K562 (cell line): ENCODE data around the gene DCHS2. TPM values are rescaled to one million over a fixed set of nuclear protein-coding genes. Genes with fewer than 3 reads are reported as not detected.

Experiments used
- CEBPG ChIP-seq, 3 experiments: fragments of 200-800 bp in 1 of 3; sonication (Bioruptor generic) in 1 of 3; sonication (generic) in 1 of 3; formaldehyde crosslinking in 1 of 3; IDR thresholded peaks in 2 of 3; conservative IDR thresholded peaks in 1 of 3; 2 replicates each; pipeline versions ENCODE4 v1.6.1 to v1.8.0; 2016 to 2022; ENCODE audit warnings: missing compliant biosample characterization in 2 of 3, missing genetic modification characterization in 2 of 3, mild to moderate bottlenecking in 1 of 3, missing genetic modification reagents in 1 of 3
- ELF2 ChIP-seq: fragments of 250-450 bp; sonication (Bioruptor Pico); IDR thresholded peaks from 2 replicates; pipeline ENCODE4 v1.5.0; 2021; ENCODE audit warnings: mild to moderate bottlenecking
- ETV1 ChIP-seq: fragments of 450-650 bp; conservative IDR thresholded peaks from 2 replicates; pipeline ENCODE4 v1.6.1; 2016; ENCODE audit warnings: missing genetic modification characterization, control low read depth, low read depth, missing compliant biosample characterization
- HNRNPL ChIP-seq: fragments of 200-400 bp; formaldehyde crosslinking; IDR thresholded peaks from 2 replicates; pipeline ENCODE4 v1.6.1; 2017; ENCODE audit warnings: low read depth, mild to moderate bottlenecking, low read length
- MEIS2 ChIP-seq: fragments of 450-650 bp; IDR thresholded peaks from 2 replicates; pipeline ENCODE4 v1.6.1; 2014; ENCODE audit warnings: mild to moderate bottlenecking; ENCODE audit not compliant: partially characterized antibody
- MNT ChIP-seq, 2 experiments: fragments of 450-650 bp; conservative IDR thresholded peaks; 2 replicates each; pipeline ENCODE4 v1.6.1; 2017; ENCODE audit warnings: mild to moderate bottlenecking in 2 of 2, moderate library complexity in 2 of 2
- MYC ChIP-seq, 2 experiments: fragments of 250-450 bp in 1 of 2; sonication (Bioruptor Pico) in 1 of 2; IDR thresholded peaks; 2 replicates each; pipeline versions ENCODE4 v1.5.1 to v1.6.1; 2012 to 2021; ENCODE audit warnings: low read depth in 2 of 2, borderline replicate concordance in 1 of 2, improper control_type of control experiment in 1 of 2, low read length in 1 of 2, mild to moderate bottlenecking in 1 of 2, moderate library complexity in 1 of 2
- NFIC ChIP-seq: fragments of 450-650 bp; IDR thresholded peaks from 2 replicates; pipeline ENCODE4 v1.6.1; 2017; ENCODE audit warnings: mild to moderate bottlenecking, inconsistent platforms
- NR2C2 ChIP-seq, 2 experiments: fragments of 200-800 bp in 1 of 2; sonication (Bioruptor generic) in 1 of 2; sonication (generic) in 1 of 2; formaldehyde crosslinking in 1 of 2; IDR thresholded peaks; 2 replicates each; pipeline versions ENCODE4 v1.6.1 to v1.8.0; 2016 to 2022; ENCODE audit warnings: mild to moderate bottlenecking in 1 of 2, missing compliant biosample characterization in 1 of 2, missing genetic modification characterization in 1 of 2, missing genetic modification reagents in 1 of 2
- POLR2H ChIP-seq: IDR thresholded peaks from 2 replicates; pipeline ENCODE4 v1.6.1; 2016; ENCODE audit warnings: missing genetic modification characterization, low read depth, mild to moderate bottlenecking, control low read depth, missing compliant biosample characterization, moderate library complexity
- POLR3A ChIP-seq: IDR thresholded peaks from 2 replicates; pipeline ENCODE4 v1.6.1; 2011; ENCODE audit warnings: borderline replicate concordance, mild to moderate bottlenecking, moderate library complexity; ENCODE audit not compliant: insufficient read length, insufficient read depth; ENCODE audit errors: extremely low read depth
- PREB ChIP-seq: sonication (generic); formaldehyde crosslinking; IDR thresholded peaks from 2 replicates; pipeline ENCODE4 v1.8.1; 2023; ENCODE audit warnings: mild to moderate bottlenecking, missing genetic modification reagents
- ZHX1 ChIP-seq: fragments of 150-350 bp; conservative IDR thresholded peaks from 2 replicates; pipeline ENCODE4 v1.6.1; 2014; ENCODE audit warnings: low read length
- ZNF140 ChIP-seq: fragments of 250-450 bp; sonication (Bioruptor Pico); IDR thresholded peaks from 2 replicates; pipeline ENCODE4 v1.8.0; 2021; ENCODE audit warnings: moderate library complexity, mild to moderate bottlenecking, inconsistent platforms
- ZNF589 ChIP-seq: fragments of 200-800 bp; sonication (Bioruptor generic); IDR thresholded peaks from 2 replicates; pipeline ENCODE4 v1.6.1; 2016; ENCODE audit warnings: low read depth, missing genetic modification characterization, missing compliant biosample characterization
- ZNF766 ChIP-seq: fragments of 200-800 bp; sonication (Bioruptor generic); conservative IDR thresholded peaks from 2 replicates; pipeline ENCODE4 v1.6.1; 2016; ENCODE audit warnings: missing genetic modification characterization, missing compliant biosample characterization
- polyA plus RNA-seq, 8 experiments: library from polyadenylated mRNA; depleted of rRNA in 4 of 8; stranded (reverse) in 5 of 8; unstranded in 3 of 8; fragments of >200 nt; fragmentation: Nextera tagmentation in 2 of 8; fragmentation: Illumina TruSeq in 1 of 8; extraction: Ambion mirVana in 2 of 8; extraction: Trizol in 1 of 8; gene quantifications; 2 replicates each; pipeline versions ENCODE4 v1.2.1 to v1.2.3, GENCODE V29; 2011 to 2014; ENCODE audit warnings: inconsistent platforms in 1 of 8, missing spikeins in 1 of 8
- total RNA-seq, 7 experiments: library from RNA; depleted of rRNA in 6 of 7; stranded (reverse); fragments of >200 nt in 6 of 7; fragmentation: Illumina TruSeq in 2 of 7; extraction: Trizol in 2 of 7; gene quantifications; 2 replicates each; pipeline versions ENCODE4 v1.2.1 to v1.2.3, GENCODE V29; 2011 to 2021; ENCODE audit warnings: low replicate concordance in 1 of 7
- TF ChIP-seq, protein P1 (sequence below): fragments of 250-450 bp; sonication (Bioruptor Pico); IDR thresholded peaks from 2 replicates; pipeline ENCODE4 v1.8.0; 2021; ENCODE audit warnings: mild to moderate bottlenecking, moderate library complexity
- TF ChIP-seq, protein P2 (sequence below): sonication (generic); IDR thresholded peaks from 2 replicates; pipeline ENCODE4 v1.6.1; 2016

The DCHS2 gene
- total and polyA plus RNA-seq, 9 of the 15 experiments (the other 6 are each of a cell fraction or from before 2014, with no cell fraction given) = 0.49 to 7.1 (median 5.3) TPM

GRCh38 chr4:154464654-154465053 lies 26.9 kb downstream of the DCHS2 start (continued):
- no peak for TF ChIP-seq MNT (conservative IDR thresholded peaks at IDR 0.05)
- TF ChIP-seq ETV1 (tag) = peak; percentile 56
- no peak for TF ChIP-seq ZNF140 (CRISPR knock-in tag)
- no peak; the same call in 1 of the 2 replicates for TF ChIP-seq CEBPG (CRISPR knock-in tag; IDR thresholded peaks at IDR 0.05)
- peak; percentile 47 to 48 for TF ChIP-seq CEBPG (tag; conservative IDR thresholded peaks at IDR 0.05 in 1 of 2, IDR thresholded peaks at IDR 0.05 in 1 of 2)
- no peak for TF ChIP-seq PREB (CRISPR knock-in tag)
- no peak for TF ChIP-seq POLR3A
- TF ChIP-seq NFIC = 0 out of 2 replicates have a peak, but pooled peaks have one; percentile 23
- peak; percentile 34 for TF ChIP-seq MEIS2
- TF ChIP-seq, protein P1, sequence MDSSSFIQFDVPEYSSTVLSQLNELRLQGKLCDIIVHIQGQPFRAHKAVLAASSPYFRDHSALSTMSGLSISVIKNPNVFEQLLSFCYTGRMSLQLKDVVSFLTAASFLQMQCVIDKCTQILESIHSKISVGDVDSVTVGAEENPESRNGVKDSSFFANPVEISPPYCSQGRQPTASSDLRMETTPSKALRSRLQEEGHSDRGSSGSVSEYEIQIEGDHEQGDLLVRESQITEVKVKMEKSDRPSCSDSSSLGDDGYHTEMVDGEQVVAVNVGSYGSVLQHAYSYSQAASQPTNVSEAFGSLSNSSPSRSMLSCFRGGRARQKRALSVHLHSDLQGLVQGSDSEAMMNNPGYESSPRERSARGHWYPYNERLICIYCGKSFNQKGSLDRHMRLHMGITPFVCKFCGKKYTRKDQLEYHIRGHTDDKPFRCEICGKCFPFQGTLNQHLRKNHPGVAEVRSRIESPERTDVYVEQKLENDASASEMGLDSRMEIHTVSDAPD (CRISPR knock-in tag) = no peak
- 0 out of 2 replicates have a peak, but pooled peaks have one; percentile 16 for TF ChIP-seq ZNF766 (CRISPR knock-in tag)
- TF ChIP-seq ZHX1 = no peak
- 0 out of 2 replicates have a peak, but pooled peaks have one; percentile 9 for TF ChIP-seq ELF2 (CRISPR knock-in tag)
- no peak for TF ChIP-seq HNRNPL
- TF ChIP-seq, protein P2, sequence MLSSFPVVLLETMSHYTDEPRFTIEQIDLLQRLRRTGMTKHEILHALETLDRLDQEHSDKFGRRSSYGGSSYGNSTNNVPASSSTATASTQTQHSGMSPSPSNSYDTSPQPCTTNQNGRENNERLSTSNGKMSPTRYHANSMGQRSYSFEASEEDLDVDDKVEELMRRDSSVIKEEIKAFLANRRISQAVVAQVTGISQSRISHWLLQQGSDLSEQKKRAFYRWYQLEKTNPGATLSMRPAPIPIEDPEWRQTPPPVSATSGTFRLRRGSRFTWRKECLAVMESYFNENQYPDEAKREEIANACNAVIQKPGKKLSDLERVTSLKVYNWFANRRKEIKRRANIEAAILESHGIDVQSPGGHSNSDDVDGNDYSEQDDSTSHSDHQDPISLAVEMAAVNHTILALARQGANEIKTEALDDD = peak; percentile 39; the same call in 1 of the 2 replicates
- no peak for TF ChIP-seq ZNF589 (CRISPR knock-in tag)
- TF ChIP-seq MYC (IDR thresholded peaks at IDR 0.05; ENCODE audit: low read depth, low read length) = no peak
- TF ChIP-seq MYC (CRISPR knock-in tag; IDR thresholded peaks at IDR 0.05; ENCODE audit: borderline replicate concordance, low read depth) = no peak
- TF ChIP-seq POLR2H (tag) = peak; percentile 81
- no peak for TF ChIP-seq NR2C2 (CRISPR knock-in tag; IDR thresholded peaks at IDR 0.05)
- TF ChIP-seq NR2C2 (tag; IDR thresholded peaks at IDR 0.05) = no peak
- TF ChIP-seq, all 486 proteins: peak for 15
